ENCODE data around the gene IL17REL. TPM values are rescaled to one million over a fixed set of nuclear protein-coding genes. Genes with fewer than 3 reads are reported as not detected.

The IL17REL gene
- total and polyA plus RNA-seq, 3 experiments from 2014 or later: 0.20 to 0.29 TPM; not detected in 1

GRCh38 chr22:49956914-49957825 is 55.4 kb downstream of the IL17REL start:
- Histone ChIP-seq H3K27me3 (ENCODE audit: insufficient read depth, low read length, poor library complexity, severe bottlenecking) (no peaks in the 10 kb centered on the region), H3K36me3 (ENCODE audit: insufficient read depth, low read length) (no peaks in the 10 kb centered on the region), H3K4me3 (ENCODE audit: low read length) (no peak overlapping the region), H3K9me3 (ENCODE audit: low read length) (no peaks in the 10 kb centered on the region), H3K27ac (ENCODE audit: low read depth, low read length) (no peak overlapping the region), H3K4me1 (ENCODE audit: insufficient read depth, low read length) (peaks cover 7% of the 10 kb centered on the region)
- H3K36me3 Mint-ChIP-seq: peaks cover 0 to 6% (median 0%) of the 10 kb centered on the region in 3 donors
- peak overlapping the region in 5 of 8 donors; percentile 16 to 83 (median 64) for H3K27ac Mint-ChIP-seq
- no peak for DNase-seq
- H3K9me3 Mint-ChIP-seq: peaks cover 0 to 4% (median 0%) of the 10 kb centered on the region in 5 donors
- POLR2A ChIA-PET: no interaction called here
- peaks cover 0 to 5% of the 10 kb centered on the region in 2 donors for H3K27me3 Mint-ChIP-seq
- CTCF ChIA-PET: no interaction called here
- H3K4me1 Mint-ChIP-seq: peaks cover 0 to 7% (median 6%) of the 10 kb centered on the region in 3 donors
- H3K4me3 Mint-ChIP-seq: peak overlapping the region in 1 of 7 donors; percentile 40

GRCh38 chr22:49956418-49956770 is 56.2 kb downstream of the IL17REL start:
- Mint-ChIP-seq H3K4me1 (peaks cover 0 to 6% (median 3%) of the 10 kb centered on the region in 3 donors), H3K27me3 (peaks cover 0 to 2% of the 10 kb centered on the region in 2 donors), H3K27ac (no peak overlapping the region), H3K9me3 (no peaks in the 10 kb centered on the region), H3K36me3 (peaks cover 0 to under 1% (median 0%) of the 10 kb centered on the region in 3 donors), H3K4me3 (no peak overlapping the region)
- Histone ChIP-seq H3K4me3 (ENCODE audit: low read length) (no peak overlapping the region), H3K4me1 (ENCODE audit: insufficient read depth, low read length) (peaks cover 7% of the 10 kb centered on the region), H3K9me3 (ENCODE audit: low read length) (no peaks in the 10 kb centered on the region), H3K27ac (ENCODE audit: low read depth, low read length) (no peak overlapping the region), H3K27me3 (ENCODE audit: insufficient read depth, low read length, poor library complexity, severe bottlenecking) (no peaks in the 10 kb centered on the region), H3K36me3 (ENCODE audit: insufficient read depth, low read length) (no peaks in the 10 kb centered on the region)
- DNase-seq: no peak
- ChIA-PET POLR2A (interaction anchor here (0.8 kb wide), 1 partner anchor 20 kb away, joined by 4 read pairs; no protein-coding TSS in a partner anchor), CTCF (no interaction called here)

- Mint-ChIP-seq H3K9me3 (no peaks in the 10 kb centered on the region), H3K4me1 (peaks cover 0 to 6% (median 3%) of the 10 kb centered on the region in 3 donors), H3K27me3 (peaks cover 0 to 2% of the 10 kb centered on the region in 2 donors), H3K27ac (peak overlapping the region in 1 of 8 donors; percentile 47), H3K36me3 (no peaks in the 10 kb centered on the region), H3K4me3 (no peak overlapping the region)
- Histone ChIP-seq H3K27ac (ENCODE audit: low read depth, low read length) (no peak overlapping the region), H3K27me3 (ENCODE audit: insufficient read depth, low read length, poor library complexity, severe bottlenecking) (no peaks in the 10 kb centered on the region), H3K36me3 (ENCODE audit: insufficient read depth, low read length) (no peaks in the 10 kb centered on the region), H3K9me3 (ENCODE audit: low read length) (no peaks in the 10 kb centered on the region), H3K4me3 (ENCODE audit: low read length) (no peak overlapping the region), H3K4me1 (ENCODE audit: insufficient read depth, low read length) (peaks cover 7% of the 10 kb centered on the region)
- DNase-seq: no peak
- POLR2A ChIA-PET: interaction anchor here (0.8 kb wide), 1 partner anchor 19 kb away, joined by 4 read pairs; no protein-coding TSS in a partner anchor
- CTCF ChIA-PET: interaction anchor here (0.9 kb wide), 1 partner anchor 11 kb away, joined by 3 read pairs; no protein-coding TSS in a partner anchor
Measured at GRCh38 chr22:49955581-49956417, 56.8 kb downstream of the IL17REL start.

GRCh38 chr22:49954991-49955580 is 57.5 kb downstream of the IL17REL start:
- Mint-ChIP-seq H3K36me3 (no peaks in the 10 kb centered on the region), H3K4me3 (peak overlapping the region in 1 of 7 donors; percentile 48), H3K27ac (peak overlapping the region in 1 of 8 donors; percentile 47), H3K27me3 (peaks cover 0 to 2% of the 10 kb centered on the region in 2 donors), H3K4me1 (peaks cover 0 to 6% (median 3%) of the 10 kb centered on the region in 3 donors), H3K9me3 (no peaks in the 10 kb centered on the region)
- Histone ChIP-seq H3K27me3 (ENCODE audit: insufficient read depth, low read length, poor library complexity, severe bottlenecking) (no peaks in the 10 kb centered on the region), H3K36me3 (ENCODE audit: insufficient read depth, low read length) (no peaks in the 10 kb centered on the region), H3K27ac (ENCODE audit: low read depth, low read length) (no peak overlapping the region), H3K9me3 (ENCODE audit: low read length) (no peaks in the 10 kb centered on the region), H3K4me3 (ENCODE audit: low read length) (no peak overlapping the region), H3K4me1 (ENCODE audit: insufficient read depth, low read length) (peaks cover 7% of the 10 kb centered on the region)
- ChIA-PET CTCF (interaction anchor here (0.9 kb wide), 1 partner anchor 12 kb away, joined by 3 read pairs; no protein-coding TSS in a partner anchor), POLR2A (no interaction called here)
- no peak for DNase-seq

GRCh38 chr22:49954354-49954753 is 58.2 kb downstream of the IL17REL start:
- no peak overlapping the region for H3K27ac ChIP-seq (ENCODE audit: low read depth, low read length)
- H3K4me1 ChIP-seq (ENCODE audit: insufficient read depth, low read length): peaks cover 1% of the 10 kb centered on the region
- H3K4me3 ChIP-seq (ENCODE audit: low read length): no peak overlapping the region
- H3K27ac Mint-ChIP-seq: no peak overlapping the region
- POLR2A ChIA-PET: no interaction called here
- H3K27me3 ChIP-seq (ENCODE audit: insufficient read depth, low read length, poor library complexity, severe bottlenecking): no peaks in the 10 kb centered on the region
- H3K4me3 Mint-ChIP-seq: no peak overlapping the region
- H3K4me1 Mint-ChIP-seq: peaks cover 0 to 5% (median 0%) of the 10 kb centered on the region in 3 donors
- DNase-seq: no peak
- H3K36me3 ChIP-seq (ENCODE audit: insufficient read depth, low read length): no peaks in the 10 kb centered on the region
- H3K9me3 Mint-ChIP-seq: no peaks in the 10 kb centered on the region
- no peaks in the 10 kb centered on the region for H3K36me3 Mint-ChIP-seq
- H3K27me3 Mint-ChIP-seq: peaks cover 0 to 2% of the 10 kb centered on the region in 2 donors
- H3K9me3 ChIP-seq (ENCODE audit: low read length): no peaks in the 10 kb centered on the region
- CTCF ChIA-PET: interaction anchor here (0.7 kb wide), 1 partner anchor 8 kb away, joined by 3 read pairs; no protein-coding TSS in a partner anchor

- CTCF ChIA-PET: interaction anchor here (0.7 kb wide), 1 partner anchor 8 kb away, joined by 3 read pairs; no protein-coding TSS in a partner anchor
- DNase-seq: no peak
- Mint-ChIP-seq H3K36me3 (no peaks in the 10 kb centered on the region), H3K9me3 (no peaks in the 10 kb centered on the region), H3K4me1 (peaks cover 0 to 2% (median 0%) of the 10 kb centered on the region in 3 donors), H3K27me3 (peaks cover 0 to 2% of the 10 kb centered on the region in 2 donors), H3K27ac (no peak overlapping the region), H3K4me3 (no peak overlapping the region)
- Histone ChIP-seq H3K4me3 (ENCODE audit: low read length) (no peak overlapping the region), H3K27ac (ENCODE audit: low read depth, low read length) (no peak overlapping the region), H3K36me3 (ENCODE audit: insufficient read depth, low read length) (no peaks in the 10 kb centered on the region), H3K9me3 (ENCODE audit: low read length) (no peaks in the 10 kb centered on the region), H3K4me1 (ENCODE audit: insufficient read depth, low read length) (no peaks in the 10 kb centered on the region), H3K27me3 (ENCODE audit: insufficient read depth, low read length, poor library complexity, severe bottlenecking) (no peaks in the 10 kb centered on the region)
- POLR2A ChIA-PET: no interaction called here
Measured at GRCh38 chr22:49953680-49954344, 58.8 kb downstream of the IL17REL start.

GRCh38 chr22:49953027-49953679 is 59.4 kb downstream of the IL17REL start:
- no peaks in the 10 kb centered on the region for H3K27me3 ChIP-seq (ENCODE audit: insufficient read depth, low read length, poor library complexity, severe bottlenecking)
- no peak overlapping the region for H3K27ac ChIP-seq (ENCODE audit: low read depth, low read length)
- no peaks in the 10 kb centered on the region for H3K9me3 ChIP-seq (ENCODE audit: low read length)
- no peak overlapping the region for H3K4me3 ChIP-seq (ENCODE audit: low read length)
- no peaks in the 10 kb centered on the region for H3K36me3 Mint-ChIP-seq
- H3K36me3 ChIP-seq (ENCODE audit: insufficient read depth, low read length): no peaks in the 10 kb centered on the region
- DNase-seq: no peak
- POLR2A ChIA-PET: no interaction called here
- no peaks in the 10 kb centered on the region for H3K4me1 ChIP-seq (ENCODE audit: insufficient read depth, low read length)
- no peak overlapping the region for H3K4me3 Mint-ChIP-seq
- no peak overlapping the region for H3K27ac Mint-ChIP-seq
- CTCF ChIA-PET: no interaction called here
- peaks cover 0 to 2% (median 0%) of the 10 kb centered on the region in 3 donors for H3K4me1 Mint-ChIP-seq
- peaks cover 0 to 2% of the 10 kb centered on the region in 2 donors for H3K27me3 Mint-ChIP-seq
- H3K9me3 Mint-ChIP-seq: no peaks in the 10 kb centered on the region
